Endothelial cell of umbilical vein (primary cell): ENCODE results near the gene ESRRB.

Experiments used
- CTCF ChIP-seq, 2 donors: IDR thresholded peaks; 1 replicate in 1 of 2; 2 replicates in 1 of 2; pipeline ENCODE4 v1.5.1; 2011; ENCODE audit warnings: low read length in 2 of 2, mild to moderate bottlenecking in 2 of 2, moderate library complexity in 2 of 2, control low read depth in 1 of 2, inconsistent platforms in 1 of 2, low read depth in 1 of 2; ENCODE audit not compliant: insufficient read depth in 1 of 2; ENCODE audit errors: extremely low read depth in 1 of 2
- EZH2 ChIP-seq: IDR thresholded peaks from 2 replicates; pipeline ENCODE4 v1.6.1; 2012; ENCODE audit warnings: borderline replicate concordance, low read depth, mild to moderate bottlenecking, moderate library complexity, low read length, inconsistent platforms; ENCODE audit not compliant: severe bottlenecking
- MAX ChIP-seq: IDR thresholded peaks from 2 replicates; pipeline ENCODE4 v1.6.1; 2011; ENCODE audit not compliant: insufficient read depth, insufficient read length
- POLR2A ChIP-seq: IDR thresholded peaks from 2 replicates; pipeline ENCODE4 v1.6.1; 2012; ENCODE audit warnings: low read depth, mild to moderate bottlenecking, control low read depth, low read length
- POLR2AphosphoS5 ChIP-seq: IDR thresholded peaks from 2 replicates; pipeline ENCODE4 v1.6.1; 2012; ENCODE audit warnings: low read depth, mild to moderate bottlenecking, control low read depth, low read length, moderate library complexity; ENCODE audit not compliant: insufficient read depth

DNA sequence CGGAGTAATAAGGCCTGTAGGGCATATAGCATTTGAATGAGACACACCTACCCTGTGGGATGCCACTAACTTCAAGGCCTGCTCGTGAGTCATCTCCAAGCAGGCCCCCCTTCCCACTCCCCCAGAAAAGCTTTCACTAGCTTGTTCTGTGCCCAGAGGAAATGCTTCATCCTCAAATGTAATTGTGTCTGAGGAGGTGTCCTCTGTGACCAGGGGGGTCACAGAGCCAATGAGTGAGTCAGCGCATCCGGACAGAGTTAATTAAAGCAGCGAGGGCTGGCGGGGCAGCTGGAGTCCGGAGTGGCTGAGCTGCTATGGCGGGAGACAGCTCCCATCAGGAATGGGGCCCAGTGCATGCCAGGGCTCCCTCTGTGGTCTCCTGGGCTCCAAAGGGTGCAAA is 27.0 kb upstream of the ESRRB start:
- TF ChIP-seq POLR2A = no peak
- peak; percentile 90 for TF ChIP-seq POLR2AphosphoS5
- no peak for TF ChIP-seq CTCF (IDR thresholded peaks at IDR 0.05; ENCODE audit: extremely low read depth in 1 of 2, insufficient read depth in 1 of 2, low read depth in 1 of 2, low read length in 2 of 2)
- no peak for TF ChIP-seq EZH2
- TF ChIP-seq MAX = no peak
